Astrocyte (in vitro differentiated cells and primary cell): ENCODE data around the gene BHLHE23. TPM values are rescaled to one million over a fixed set of nuclear protein-coding genes. Genes with fewer than 3 reads are reported as not detected.

Experiments used
- DNase-seq: peaks from one replicate; pipeline ENCODE4 v3.0.0-alpha.2; 2010; ENCODE audit warnings: low read depth
- FAIRE-seq: peaks from 2 replicates; lab custom pipeline; 2011; peaks lifted over from hg19 to GRCh38; lab: Jason Lieb, UNC
- H2AFZ ChIP-seq: 2 replicates; pipeline ENCODE4 v1.6.0; 2012; ENCODE audit warnings: low read depth, low read length, inconsistent platforms
- H3K27ac ChIP-seq: 2 replicates; pipeline ENCODE4 v1.5.1; 2011; ENCODE audit warnings: low read depth, low read length, inconsistent platforms
- H3K27me3 ChIP-seq: 2 replicates; pipeline ENCODE4 v1.6.0; 2011; ENCODE audit warnings: low read length, inconsistent platforms; ENCODE audit not compliant: insufficient read depth
- H3K36me3 ChIP-seq: 2 replicates; pipeline ENCODE4 v1.5.1; 2011; ENCODE audit warnings: low read length, inconsistent platforms; ENCODE audit not compliant: insufficient read depth
- H3K4me1 ChIP-seq: 2 replicates; pipeline ENCODE4 v1.5.1; 2011; ENCODE audit warnings: low read length, inconsistent platforms; ENCODE audit not compliant: insufficient read depth
- H3K4me2 ChIP-seq: 2 replicates; pipeline ENCODE4 v1.6.0; 2012; ENCODE audit warnings: low read length, inconsistent platforms
- H3K4me3 ChIP-seq: 2 replicates; pipeline ENCODE4 v1.5.1; 2011; ENCODE audit warnings: low read depth, mild to moderate bottlenecking, low read length, inconsistent platforms; ENCODE audit not compliant: insufficient read depth
- H3K79me2 ChIP-seq: 2 replicates; pipeline ENCODE4 v1.6.0; 2012; ENCODE audit warnings: mild to moderate bottlenecking, low read length, inconsistent platforms; ENCODE audit not compliant: insufficient read depth
- H3K9ac ChIP-seq: 2 replicates; pipeline ENCODE4 v1.6.0; 2012; ENCODE audit warnings: mild to moderate bottlenecking, low read length, inconsistent platforms
- H3K9me3 ChIP-seq: 2 replicates; pipeline ENCODE4 v1.5.1; 2012; ENCODE audit warnings: low read depth, mild to moderate bottlenecking, low read length, inconsistent platforms; ENCODE audit not compliant: insufficient read depth
- H4K20me1 ChIP-seq: 2 replicates; pipeline ENCODE4 v1.6.0; 2012; ENCODE audit warnings: low read length, inconsistent platforms; ENCODE audit not compliant: insufficient read depth
- H3K27ac Mint-ChIP-seq: one replicate; pipeline ENCODE4 v1.8.0; 2021; ENCODE audit warnings: mild to moderate bottlenecking, mixed read lengths; ENCODE audit not compliant: unreplicated experiment
- H3K27me3 Mint-ChIP-seq: one replicate; pipeline ENCODE4 v1.8.0; 2021; ENCODE audit warnings: low read depth, mixed read lengths; ENCODE audit not compliant: unreplicated experiment
- H3K36me3 Mint-ChIP-seq: one replicate; pipeline ENCODE4 v1.8.0; 2021; ENCODE audit warnings: low read depth, mixed read lengths; ENCODE audit not compliant: unreplicated experiment
- H3K4me1 Mint-ChIP-seq: one replicate; pipeline ENCODE4 v1.8.0; 2021; ENCODE audit warnings: low read depth, mixed read lengths; ENCODE audit not compliant: unreplicated experiment
- H3K4me3 Mint-ChIP-seq: one replicate; pipeline ENCODE4 v1.8.0; 2021; ENCODE audit warnings: mild to moderate bottlenecking, moderate library complexity, mixed read lengths; ENCODE audit not compliant: unreplicated experiment
- H3K9me3 Mint-ChIP-seq: one replicate; pipeline ENCODE4 v1.8.0; 2021; ENCODE audit warnings: mild to moderate bottlenecking, mixed read lengths; ENCODE audit not compliant: unreplicated experiment
- EZH2 ChIP-seq: IDR thresholded peaks from 2 replicates; pipeline ENCODE4 v1.6.1; 2012; ENCODE audit warnings: mild to moderate bottlenecking, low read length, inconsistent platforms; ENCODE audit not compliant: insufficient read depth
- total RNA-seq: library from RNA; stranded (reverse); gene quantifications from 2 replicates; pipeline ENCODE4 v1.2.1, GENCODE V29; 2021
- TF ChIP-seq, protein P1 (sequence below): IDR thresholded peaks from 2 replicates; pipeline ENCODE4 v1.5.1; 2011; ENCODE audit warnings: low read depth, mild to moderate bottlenecking, inconsistent platforms, low read length, moderate library complexity; ENCODE audit not compliant: insufficient read depth

The BHLHE23 gene
- total RNA-seq, 1 donor from 2014 or later, result not detected

DNA sequence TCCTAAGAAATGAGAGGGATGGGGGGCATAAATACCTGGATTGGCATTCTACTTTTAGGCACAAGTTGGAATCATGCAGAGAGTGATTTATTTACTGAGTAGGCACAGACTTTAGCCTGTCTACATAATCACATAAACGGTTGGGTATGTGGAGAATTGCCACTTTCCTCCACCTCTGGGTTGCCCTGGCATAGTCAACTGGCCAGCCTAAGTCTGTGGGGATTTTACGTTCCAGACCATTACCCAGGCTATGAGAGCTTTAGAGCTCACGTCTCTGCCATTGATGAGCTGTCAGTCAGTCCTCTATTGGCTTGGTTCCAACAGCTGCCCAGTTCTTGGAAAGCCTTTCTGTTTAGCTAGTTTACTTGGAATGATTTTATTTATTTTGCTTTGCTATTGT is 5.0 kb upstream of the BHLHE23 start:
- Histone ChIP-seq H3K9ac (no peak overlapping the region), H3K9me3 (peaks cover 9% of the 10 kb centered on the region), H3K36me3 (no peaks in the 10 kb centered on the region), H4K20me1 (peaks cover 4% of the 10 kb centered on the region), H3K4me2 (no peak overlapping the region), H3K27me3 (peaks cover 73% of the 10 kb centered on the region), H3K4me1 (peaks cover 2% of the 10 kb centered on the region), H3K4me3 (no peak overlapping the region), H2AFZ (no peak overlapping the region), H3K79me2 (no peaks in the 10 kb centered on the region), H3K27ac (no peak overlapping the region)
- peaks cover 6% of the 10 kb centered on the region for H3K9me3 Mint-ChIP-seq
- no peak for TF ChIP-seq EZH2
- TF ChIP-seq, protein P1, sequence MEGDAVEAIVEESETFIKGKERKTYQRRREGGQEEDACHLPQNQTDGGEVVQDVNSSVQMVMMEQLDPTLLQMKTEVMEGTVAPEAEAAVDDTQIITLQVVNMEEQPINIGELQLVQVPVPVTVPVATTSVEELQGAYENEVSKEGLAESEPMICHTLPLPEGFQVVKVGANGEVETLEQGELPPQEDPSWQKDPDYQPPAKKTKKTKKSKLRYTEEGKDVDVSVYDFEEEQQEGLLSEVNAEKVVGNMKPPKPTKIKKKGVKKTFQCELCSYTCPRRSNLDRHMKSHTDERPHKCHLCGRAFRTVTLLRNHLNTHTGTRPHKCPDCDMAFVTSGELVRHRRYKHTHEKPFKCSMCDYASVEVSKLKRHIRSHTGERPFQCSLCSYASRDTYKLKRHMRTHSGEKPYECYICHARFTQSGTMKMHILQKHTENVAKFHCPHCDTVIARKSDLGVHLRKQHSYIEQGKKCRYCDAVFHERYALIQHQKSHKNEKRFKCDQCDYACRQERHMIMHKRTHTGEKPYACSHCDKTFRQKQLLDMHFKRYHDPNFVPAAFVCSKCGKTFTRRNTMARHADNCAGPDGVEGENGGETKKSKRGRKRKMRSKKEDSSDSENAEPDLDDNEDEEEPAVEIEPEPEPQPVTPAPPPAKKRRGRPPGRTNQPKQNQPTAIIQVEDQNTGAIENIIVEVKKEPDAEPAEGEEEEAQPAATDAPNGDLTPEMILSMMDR, result no peak
- no peak overlapping the region for H3K27ac Mint-ChIP-seq
- no peaks in the 10 kb centered on the region for H3K36me3 Mint-ChIP-seq
- no peak overlapping the region for H3K4me3 Mint-ChIP-seq
- H3K4me1 Mint-ChIP-seq, result peaks cover 5% of the 10 kb centered on the region
- H3K27me3 Mint-ChIP-seq, result peaks cover 41% of the 10 kb centered on the region
- FAIRE-seq (no peak), DNase-seq (no peak)

DNA sequence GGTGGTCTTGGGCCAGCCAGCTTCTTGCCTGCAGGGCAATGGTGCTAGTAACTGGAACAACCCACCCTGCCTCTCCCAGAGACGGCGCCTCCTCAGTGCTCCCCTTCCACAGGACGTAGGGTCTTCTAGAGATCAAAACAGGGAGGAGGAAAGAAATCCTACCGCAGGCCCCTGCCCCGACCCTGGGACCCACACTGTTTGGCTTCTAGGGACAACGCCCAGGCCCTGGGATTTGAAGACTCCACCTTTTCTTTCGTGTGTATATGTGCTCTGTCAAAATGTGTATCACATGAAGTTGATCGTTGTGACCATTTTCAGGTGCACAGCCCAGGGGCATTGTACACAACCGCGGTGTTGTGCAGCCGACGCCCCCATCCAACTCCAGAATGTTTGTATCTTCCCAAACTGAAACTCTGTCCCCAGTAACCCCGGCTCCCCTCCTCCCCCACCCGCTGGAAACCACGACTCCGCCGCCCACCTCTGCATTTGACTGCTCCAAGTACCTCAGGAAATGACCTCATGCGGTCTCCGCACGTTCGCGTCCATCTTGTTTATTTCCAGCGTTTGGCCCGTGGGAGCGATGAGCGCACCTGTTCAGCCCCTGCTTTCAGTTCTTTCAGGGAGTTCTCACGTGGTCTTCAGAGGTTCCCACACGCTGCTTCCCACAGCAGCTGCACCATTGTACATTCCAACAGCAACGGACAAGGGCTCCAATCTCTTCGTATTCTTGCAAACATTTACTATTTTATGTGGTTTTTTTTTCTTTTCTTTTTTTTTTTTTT is 3.4 kb upstream of the BHLHE23 start:
- peaks cover 5% of the 10 kb centered on the region for H3K4me1 Mint-ChIP-seq
- H3K27ac Mint-ChIP-seq, result peak overlapping the region; percentile 59
- peaks cover 6% of the 10 kb centered on the region for H3K9me3 Mint-ChIP-seq
- TF ChIP-seq EZH2, result peak; percentile 39
- TF ChIP-seq, protein P1, result no peak
- DNase-seq, result peak; percentile 7
- Histone ChIP-seq H3K36me3 (no peaks in the 10 kb centered on the region), H4K20me1 (peaks cover 4% of the 10 kb centered on the region), H3K9me3 (peaks cover 9% of the 10 kb centered on the region), H3K4me2 (peak overlapping the region; percentile 52), H3K27ac (no peak overlapping the region), H3K4me1 (peaks cover 2% of the 10 kb centered on the region), H3K9ac (no peak overlapping the region), H3K79me2 (no peaks in the 10 kb centered on the region), H3K4me3 (no peak overlapping the region), H2AFZ (peak overlapping the region; percentile 34), H3K27me3 (peaks cover 80% of the 10 kb centered on the region)
- no peak overlapping the region for H3K4me3 Mint-ChIP-seq
- no peak for FAIRE-seq
- no peaks in the 10 kb centered on the region for H3K36me3 Mint-ChIP-seq
- H3K27me3 Mint-ChIP-seq, result peaks cover 38% of the 10 kb centered on the region
